DND-41 (cell line): ENCODE data around the gene LIX1.

Experiments used
- ATAC-seq: fragments of 200-7000 bp; cut with Tn5 transposase; 3 replicates; pipeline ENCODE4 v1.9.1; 2021; ENCODE audit warnings: low read depth; ENCODE audit not compliant: insufficient read depth
- DNase-seq: peaks from one replicate; pipeline ENCODE4 v3.0.0-alpha.2; 2020
- H2AFZ ChIP-seq: 2 replicates; pipeline ENCODE4 v1.6.0; 2012; ENCODE audit warnings: low read depth, low read length
- H3K27ac ChIP-seq: 2 replicates; pipeline ENCODE4 v1.5.1; 2012; ENCODE audit warnings: low read length, inconsistent platforms
- H3K27me3 ChIP-seq: fragments of 200-600 bp; sonication (generic); 2 replicates; pipeline ENCODE4 v1.6.0; 2012; ENCODE audit warnings: low read length, mild to moderate bottlenecking, inconsistent platforms; ENCODE audit not compliant: insufficient read depth, poor library complexity
- H3K36me3 ChIP-seq: 2 replicates; pipeline ENCODE4 v1.5.1; 2012; ENCODE audit warnings: low read length, inconsistent platforms; ENCODE audit not compliant: insufficient read depth
- H3K4me1 ChIP-seq: 2 replicates; pipeline ENCODE4 v1.5.1; 2012; ENCODE audit warnings: mild to moderate bottlenecking, low read length; ENCODE audit not compliant: insufficient read depth
- H3K4me2 ChIP-seq: 2 replicates; pipeline ENCODE4 v1.6.0; 2012; ENCODE audit warnings: mild to moderate bottlenecking, moderate library complexity, low read length, inconsistent platforms; ENCODE audit not compliant: insufficient read depth
- H3K4me3 ChIP-seq, 2 experiments: fragments of 200-600 bp in 1 of 2; shearing (Covaris generic) in 1 of 2; 2 replicates each; pipeline ENCODE4 v1.5.1; 2012 to 2016; ENCODE audit warnings: inconsistent platforms in 2 of 2, low read length in 2 of 2, mild to moderate bottlenecking in 2 of 2, low read depth in 1 of 2, moderate library complexity in 1 of 2
- H3K79me2 ChIP-seq: 2 replicates; pipeline ENCODE4 v1.6.0; 2012; ENCODE audit warnings: low read length, inconsistent platforms; ENCODE audit not compliant: insufficient read depth
- H3K9ac ChIP-seq: 2 replicates; pipeline ENCODE4 v1.6.0; 2012; ENCODE audit warnings: low read depth, mild to moderate bottlenecking, inconsistent platforms, low read length, moderate library complexity
- H3K9me3 ChIP-seq: 2 replicates; pipeline ENCODE4 v1.5.1; 2012; ENCODE audit warnings: low read length, moderate library complexity, mild to moderate bottlenecking, inconsistent platforms; ENCODE audit not compliant: insufficient read depth, severe bottlenecking
- H4K20me1 ChIP-seq: 2 replicates; pipeline ENCODE4 v1.6.0; 2012; ENCODE audit warnings: low read length; ENCODE audit not compliant: insufficient read depth
- EZH2 ChIP-seq: IDR thresholded peaks from 3 replicates; pipeline ENCODE4 v1.6.1; 2012; ENCODE audit warnings: borderline replicate concordance, low read depth, mild to moderate bottlenecking, moderate library complexity, low read length, inconsistent platforms; ENCODE audit not compliant: severe bottlenecking
- TF ChIP-seq, protein P1 (sequence below): IDR thresholded peaks from 2 replicates; pipeline ENCODE4 v1.5.1; 2012; ENCODE audit warnings: borderline replicate concordance, low read length, moderate library complexity, mild to moderate bottlenecking; ENCODE audit not compliant: poor library complexity, severe bottlenecking; ENCODE audit errors: extremely low read depth

LIX1 gene

DNA sequence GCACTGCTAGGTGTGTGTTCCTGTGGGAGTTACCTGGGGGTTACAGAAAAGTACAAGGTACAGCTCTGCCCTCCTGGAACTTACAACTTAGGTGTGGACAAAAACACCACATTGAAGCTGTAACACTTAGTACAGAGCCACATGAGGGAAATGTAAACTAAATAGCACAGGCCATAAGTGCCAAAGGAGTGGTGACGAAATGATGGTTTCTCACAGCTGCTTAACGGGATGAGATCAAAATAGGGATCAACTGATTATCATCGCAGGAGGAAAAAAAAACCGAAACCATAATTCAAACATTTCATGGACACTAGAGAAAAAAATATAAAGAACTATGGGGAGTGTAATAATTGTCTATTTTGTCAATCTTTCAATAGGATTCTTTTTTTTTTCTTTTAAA lies 5.9 kb downstream of the LIX1 start:
- no peak overlapping the region for H3K9ac ChIP-seq

DNA sequence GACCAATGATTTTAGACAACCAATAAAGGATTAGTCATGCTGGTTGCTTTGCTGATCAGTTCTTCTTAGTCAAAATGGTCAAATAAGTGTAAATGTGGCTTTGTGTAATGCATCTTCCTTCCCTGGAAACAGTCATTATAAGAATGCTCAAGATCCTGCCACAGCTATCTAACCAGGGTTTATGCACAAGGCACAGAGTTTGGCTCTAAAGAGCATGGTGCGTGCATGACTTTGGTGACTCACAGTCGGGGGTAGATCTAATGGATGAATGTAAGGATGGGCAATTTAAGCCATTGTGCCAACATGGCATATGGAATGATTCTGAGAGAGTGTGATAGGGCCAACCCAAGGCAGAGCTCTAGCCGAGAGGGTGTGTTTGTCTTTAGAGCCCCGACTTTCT lies 6.5 kb downstream of the LIX1 start:
- ATAC-seq: no peak
- H3K36me3 ChIP-seq: no peaks in the 10 kb centered on the region
- TF ChIP-seq, protein P1, sequence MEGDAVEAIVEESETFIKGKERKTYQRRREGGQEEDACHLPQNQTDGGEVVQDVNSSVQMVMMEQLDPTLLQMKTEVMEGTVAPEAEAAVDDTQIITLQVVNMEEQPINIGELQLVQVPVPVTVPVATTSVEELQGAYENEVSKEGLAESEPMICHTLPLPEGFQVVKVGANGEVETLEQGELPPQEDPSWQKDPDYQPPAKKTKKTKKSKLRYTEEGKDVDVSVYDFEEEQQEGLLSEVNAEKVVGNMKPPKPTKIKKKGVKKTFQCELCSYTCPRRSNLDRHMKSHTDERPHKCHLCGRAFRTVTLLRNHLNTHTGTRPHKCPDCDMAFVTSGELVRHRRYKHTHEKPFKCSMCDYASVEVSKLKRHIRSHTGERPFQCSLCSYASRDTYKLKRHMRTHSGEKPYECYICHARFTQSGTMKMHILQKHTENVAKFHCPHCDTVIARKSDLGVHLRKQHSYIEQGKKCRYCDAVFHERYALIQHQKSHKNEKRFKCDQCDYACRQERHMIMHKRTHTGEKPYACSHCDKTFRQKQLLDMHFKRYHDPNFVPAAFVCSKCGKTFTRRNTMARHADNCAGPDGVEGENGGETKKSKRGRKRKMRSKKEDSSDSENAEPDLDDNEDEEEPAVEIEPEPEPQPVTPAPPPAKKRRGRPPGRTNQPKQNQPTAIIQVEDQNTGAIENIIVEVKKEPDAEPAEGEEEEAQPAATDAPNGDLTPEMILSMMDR: no peak
- TF ChIP-seq EZH2: no peak
- peaks cover 12% of the 10 kb centered on the region for H3K4me1 ChIP-seq
- H3K9ac ChIP-seq: no peak overlapping the region
- H4K20me1 ChIP-seq: no peaks in the 10 kb centered on the region
- no peak for DNase-seq
- no peak overlapping the region for H3K4me3 ChIP-seq
- H3K27ac ChIP-seq: no peak overlapping the region
- H3K4me2 ChIP-seq: no peak overlapping the region
- H3K27me3 ChIP-seq: no peaks in the 10 kb centered on the region
- no peaks in the 10 kb centered on the region for H3K79me2 ChIP-seq
- H2AFZ ChIP-seq: no peak overlapping the region
- H3K9me3 ChIP-seq: no peaks in the 10 kb centered on the region

More for the DNA sequence above, 5.9 kb downstream of the LIX1 start:
- no peak for TF ChIP-seq EZH2
- TF ChIP-seq, protein P1: no peak
- peaks cover 12% of the 10 kb centered on the region for H3K4me1 ChIP-seq
- H3K27ac ChIP-seq: no peak overlapping the region
- no peak overlapping the region for H3K4me3 ChIP-seq
- H3K36me3 ChIP-seq: no peaks in the 10 kb centered on the region
- H2AFZ ChIP-seq: no peak overlapping the region
- DNase-seq (no peak), ATAC-seq (no peak)
- H3K9me3 ChIP-seq: no peaks in the 10 kb centered on the region
- no peaks in the 10 kb centered on the region for H3K27me3 ChIP-seq
- H4K20me1 ChIP-seq: no peaks in the 10 kb centered on the region
- H3K4me2 ChIP-seq: no peak overlapping the region
- H3K79me2 ChIP-seq: no peaks in the 10 kb centered on the region

DNA sequence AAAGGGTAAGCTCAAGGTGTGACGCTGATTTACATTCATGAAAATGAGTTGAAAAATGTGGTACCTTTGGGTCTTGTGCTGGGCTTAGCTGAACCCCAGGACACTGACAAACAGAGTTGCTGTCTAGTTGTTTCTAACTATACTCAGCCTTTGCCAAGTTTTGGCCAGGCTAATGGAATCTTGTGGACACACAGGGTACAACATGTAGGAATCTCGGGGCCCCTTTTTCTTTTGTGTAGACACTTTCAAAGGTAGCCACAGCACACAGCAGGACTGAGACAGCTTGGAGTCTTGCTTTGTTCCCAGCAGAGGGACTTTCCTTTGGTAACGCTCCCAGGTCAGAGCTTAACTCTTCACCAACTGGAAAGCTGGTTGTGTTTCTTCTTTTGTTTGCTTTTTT lies 7.8 kb downstream of the LIX1 start:
- H3K27me3 ChIP-seq: no peaks in the 10 kb centered on the region
- no peak for ATAC-seq
- H3K27ac ChIP-seq: no peak overlapping the region
- no peak overlapping the region for H3K9ac ChIP-seq
- no peak overlapping the region for H3K4me3 ChIP-seq
- TF ChIP-seq, protein P1: no peak
- TF ChIP-seq EZH2: no peak
- H3K4me2 ChIP-seq: no peak overlapping the region
- H3K9me3 ChIP-seq: no peaks in the 10 kb centered on the region
- DNase-seq: no peak
- H3K36me3 ChIP-seq: no peaks in the 10 kb centered on the region
- H2AFZ ChIP-seq: no peak overlapping the region
- H3K4me1 ChIP-seq: peaks cover 12% of the 10 kb centered on the region
- H3K79me2 ChIP-seq: no peaks in the 10 kb centered on the region
- H4K20me1 ChIP-seq: no peaks in the 10 kb centered on the region

DNA sequence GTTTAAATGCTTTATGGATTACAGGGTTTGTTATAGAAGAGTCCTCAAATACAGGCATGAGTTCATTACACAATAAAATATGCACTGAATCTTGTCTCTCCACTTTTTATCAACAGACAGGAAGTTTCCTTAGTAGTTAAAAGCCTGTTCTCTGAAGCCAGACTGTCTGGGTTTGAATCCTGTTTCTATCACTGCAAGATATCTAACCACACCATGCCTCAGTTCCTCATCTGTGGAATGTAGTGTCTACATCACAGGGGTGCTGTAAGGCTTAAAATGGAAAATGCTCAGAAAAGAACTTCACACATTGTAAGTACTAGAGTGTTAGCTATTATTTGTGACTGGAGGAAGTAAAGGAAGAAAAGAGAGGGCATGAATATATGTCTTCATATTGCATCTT lies 9.3 kb downstream of the LIX1 start:
- Histone ChIP-seq H3K4me3 (no peak overlapping the region), H3K36me3 (no peaks in the 10 kb centered on the region), H3K4me1 (peaks cover 12% of the 10 kb centered on the region), H3K4me2 (no peak overlapping the region), H3K9ac (no peak overlapping the region), H3K27ac (no peak overlapping the region), H3K79me2 (no peaks in the 10 kb centered on the region), H3K9me3 (no peaks in the 10 kb centered on the region), H4K20me1 (no peaks in the 10 kb centered on the region), H3K27me3 (no peaks in the 10 kb centered on the region), H2AFZ (no peak overlapping the region; the same call in 1 of the 2 replicates)
- ATAC-seq: peak; percentile 66
- no peak for DNase-seq
- TF ChIP-seq EZH2: no peak
- TF ChIP-seq, protein P1: no peak
